Lower leg skin (tissue), 4 donors: ENCODE results near the gene TNFRSF11A. TPM values are rescaled to one million over a fixed set of nuclear protein-coding genes. Genes with fewer than 3 reads are reported as not detected.

Experiments
- DNase-seq, 2 donors: peaks; one replicate each; pipeline ENCODE4 v3.0.0-alpha.2; 2019; ENCODE audit warnings: low spot score in 2 of 2
- H3K4me3 ChIP-seq: fragments of 200-600 bp; sonication (generic); 2 replicates; pipeline ENCODE4 v1.5.1; 2017; ENCODE audit warnings: mild to moderate bottlenecking, low read depth; ENCODE audit not compliant: poor library complexity, severe bottlenecking
- CTCF ChIP-seq, 3 donors: fragments of 450-650 bp; IDR thresholded peaks; one replicate each; pipeline ENCODE4 v1.5.1; 2016; ENCODE audit warnings: antibody characterized with exemption in 3 of 3, mild to moderate bottlenecking in 3 of 3, moderate library complexity in 2 of 3
- POLR2A ChIP-seq, 2 donors: fragments of 450-650 bp; IDR thresholded peaks; one replicate each; pipeline ENCODE4 v1.6.1; 2016 to 2017; ENCODE audit warnings: antibody characterized with exemption in 2 of 2, mild to moderate bottlenecking in 1 of 2, moderate library complexity in 1 of 2
- WGBS, 2 donors: methylation state at CpG; one replicate each; pipeline ENCODE4 v1.1.5; 2018; 5-methylcytosine and 5-hydroxymethylcytosine counted together
- intact Hi-C: fragments of 100-400 bp; cut with DNase I; formaldehyde crosslinking; loops from one replicate; pipeline ENCODE4 v1.15.0; 2023; ENCODE audit warnings: low total_unique reads
- total RNA-seq, 4 donors: library from RNA; depleted of rRNA; stranded (reverse); fragments of >200 nt; gene quantifications; one replicate each; pipeline ENCODE4 v1.1.0, GENCODE V29; 2016

Gene TNFRSF11A
- total RNA-seq, 4 donors from 2014 or later, result 1.5 to 7.6 (median 4.7) TPM

- intact Hi-C loops, result no loop called here
- TF ChIP-seq POLR2A (IDR thresholded peaks at IDR 0.05), result no peak
- TF ChIP-seq CTCF (IDR thresholded peaks at IDR 0.05), result no peak
- DNase-seq, result no peak
- 76 to 86% methylated on average over 4 of the region's 4 CpGs for WGBS, 2 donors
- no peak overlapping the region for H3K4me3 ChIP-seq
Observed at GRCh38 chr18:62348474-62348873, 23.4 kb downstream of the TNFRSF11A start.

GRCh38 chr18:62353170-62353569 lies 28.1 kb downstream of the TNFRSF11A start:
- no peak for DNase-seq
- no peak overlapping the region for H3K4me3 ChIP-seq
- intact Hi-C loops, result no loop called here
- no peak for TF ChIP-seq CTCF (IDR thresholded peaks at IDR 0.05)
- TF ChIP-seq POLR2A (IDR thresholded peaks at IDR 0.05), result no peak
- 75 to 88% methylated on average over 7 of the region's 7 CpGs for WGBS, 2 donors

DNA sequence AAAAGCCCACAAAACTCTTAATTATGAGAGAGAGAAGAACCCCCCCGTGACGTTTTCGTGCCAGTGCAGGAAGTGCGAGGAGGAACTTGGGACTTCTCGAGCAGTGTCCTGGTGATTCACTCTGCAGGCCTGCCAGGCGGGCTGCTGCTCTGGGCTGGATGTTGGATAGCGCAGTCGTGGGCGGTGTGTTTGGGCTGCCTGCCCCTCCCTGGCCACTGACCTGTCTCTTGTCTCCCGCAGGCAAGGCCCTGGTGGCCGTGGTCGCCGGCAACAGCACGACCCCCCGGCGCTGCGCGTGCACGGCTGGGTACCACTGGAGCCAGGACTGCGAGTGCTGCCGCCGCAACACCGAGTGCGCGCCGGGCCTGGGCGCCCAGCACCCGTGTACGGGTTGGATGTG lies 29.0 kb downstream of the TNFRSF11A start:
- WGBS, 2 donors, result 88 to 89% methylated on average over 23 to 25 of the region's 29 CpGs

DNA sequence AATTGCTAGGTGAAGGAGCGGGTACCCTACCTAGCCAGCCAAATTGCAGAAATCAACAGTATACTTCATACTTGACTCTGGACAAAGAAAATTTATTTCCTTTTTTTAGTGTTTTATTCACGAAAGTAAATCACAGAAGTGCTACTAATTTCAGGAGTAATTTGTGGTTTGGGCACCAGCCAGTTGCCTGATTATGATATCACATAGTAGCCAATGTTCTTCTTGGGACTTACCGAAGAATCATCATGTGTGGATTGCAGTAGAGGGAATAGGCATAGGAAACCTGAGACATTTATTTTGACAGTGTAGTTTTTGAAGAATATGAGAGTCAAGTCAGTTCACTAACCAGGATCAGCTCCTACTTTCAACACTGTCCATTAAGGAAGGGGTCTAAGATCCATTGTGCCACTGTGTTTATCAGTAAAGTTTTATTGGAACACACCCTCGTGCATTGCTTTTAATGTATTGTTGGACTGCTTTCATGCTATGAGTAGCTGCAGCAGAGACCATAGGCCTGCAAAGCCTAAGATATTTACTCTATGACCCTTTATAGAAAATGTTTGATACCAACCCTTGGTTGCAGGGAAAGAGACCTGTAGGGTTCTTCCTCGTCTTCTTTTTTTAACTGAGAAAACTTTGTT lies 32.1 kb downstream of the TNFRSF11A start:
- TF ChIP-seq POLR2A (IDR thresholded peaks at IDR 0.05) (no peak), CTCF (IDR thresholded peaks at IDR 0.05) (no peak)
- no peak for DNase-seq
- no peak overlapping the region for H3K4me3 ChIP-seq
- intact Hi-C loops, result no loop called here
- WGBS, 2 donors, result 75 to 84% methylated on average over 5 of the region's 5 CpGs

More for the DNA sequence above, 29.0 kb downstream of the TNFRSF11A start:
- intact Hi-C loops, result no loop called here
- DNase-seq, result no peak
- TF ChIP-seq POLR2A (IDR thresholded peaks at IDR 0.05) (no peak), CTCF (IDR thresholded peaks at IDR 0.05) (no peak)
- H3K4me3 ChIP-seq, result no peak overlapping the region

- WGBS, 2 donors, result 57 to 90% methylated on average over 2 of the region's 2 CpGs
- DNase-seq, result no peak
- no peak overlapping the region for H3K4me3 ChIP-seq
- TF ChIP-seq POLR2A (IDR thresholded peaks at IDR 0.05) (no peak), CTCF (IDR thresholded peaks at IDR 0.05) (no peak)
- intact Hi-C loops, result no loop called here
Observed at GRCh38 chr18:62360805-62361204, 35.7 kb downstream of the TNFRSF11A start.

GRCh38 chr18:62361288-62361687 lies 36.2 kb downstream of the TNFRSF11A start:
- intact Hi-C loops, result no loop called here
- no peak for DNase-seq
- TF ChIP-seq POLR2A (IDR thresholded peaks at IDR 0.05) (no peak), CTCF (IDR thresholded peaks at IDR 0.05) (no peak)
- H3K4me3 ChIP-seq, result no peak overlapping the region
- 87 to 89% methylated on average over 7 of the region's 7 CpGs for WGBS, 2 donors
